Measurements from ENCODE around the gene NCAM1. TPM values are rescaled to one million over a fixed set of nuclear protein-coding genes. Genes with fewer than 3 reads are reported as not detected.

The NCAM1 gene
- total and polyA plus RNA-seq, 2 experiments from 2014 or later = 0.76 to 1.6 TPM

DNA sequence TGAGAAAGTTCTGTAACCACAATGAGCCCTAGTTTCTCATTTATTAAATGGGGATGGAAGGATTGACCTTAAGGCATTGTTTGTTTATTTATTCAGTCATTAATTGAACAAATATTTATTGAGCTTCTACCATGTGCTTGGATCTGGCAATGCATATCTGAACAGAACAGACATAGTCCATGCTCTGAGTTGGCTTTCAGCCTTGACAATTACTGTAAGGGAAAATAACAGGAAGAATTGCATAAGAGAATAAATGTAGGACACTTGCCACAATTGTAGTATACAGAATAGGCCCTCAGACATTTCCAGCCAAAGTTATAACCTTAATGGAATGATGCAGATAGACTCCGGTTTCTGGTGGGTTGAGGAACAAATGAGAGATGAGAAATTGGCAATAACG is 192.6 kb downstream of the NCAM1 start:
- H3K27me3 Mint-ChIP-seq (ENCODE audit: insufficient read depth, low read depth, poor library complexity) = peaks cover 5% of the 10 kb centered on the region
- no peak for ATAC-seq
- no peaks in the 10 kb centered on the region for H4K20me1 ChIP-seq (replicated peaks; ENCODE audit: insufficient read depth)

DNA sequence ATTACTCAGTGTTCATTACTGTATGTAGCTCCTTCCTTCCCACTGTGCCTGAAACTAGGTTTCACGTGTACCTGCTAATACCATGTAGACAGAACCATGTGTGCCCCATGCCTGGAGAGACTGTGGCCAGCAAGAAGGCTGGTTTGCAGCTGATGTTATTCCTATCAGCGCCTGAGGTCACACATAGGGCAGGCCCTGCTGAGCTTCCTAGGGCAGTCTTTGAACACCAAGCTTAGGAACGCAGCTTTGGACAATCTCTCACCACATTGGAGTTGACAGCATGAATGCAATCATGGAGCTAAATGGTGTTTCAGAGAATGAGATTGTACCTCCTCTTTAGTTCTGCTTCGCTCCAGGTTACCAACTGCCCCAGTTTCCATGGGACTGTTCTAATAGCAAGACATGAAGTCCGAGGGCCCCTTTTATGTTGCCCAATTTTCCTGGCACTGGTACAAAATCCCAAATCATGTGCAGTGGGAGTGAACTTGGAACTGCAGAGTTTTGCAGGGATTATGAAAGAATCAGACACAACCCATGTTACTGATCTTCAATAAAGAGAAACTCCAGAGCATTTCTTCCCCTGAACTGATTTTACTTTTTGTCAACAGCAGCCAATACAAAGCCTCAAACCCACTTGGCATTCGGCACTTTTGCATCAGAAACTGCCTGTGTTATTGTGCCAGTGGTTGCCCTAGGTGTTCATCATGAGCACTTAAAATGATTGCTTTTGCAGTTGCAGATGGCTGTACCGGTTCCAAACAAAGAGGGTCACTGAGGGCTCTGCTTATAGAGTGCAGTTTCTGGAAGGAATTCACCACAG is 199.0 kb downstream of the NCAM1 start:
- Histone ChIP-seq H3K79me2 (replicated peaks; ENCODE audit: insufficient read depth) (no peaks in the 10 kb centered on the region), H3K4me3 (no peak overlapping the region), H3K9me2 (ENCODE audit: insufficient read depth) (peaks cover 7% of the 10 kb centered on the region; the same call in 1 of the 2 replicates), H3K4me2 (no peak overlapping the region), H3K27ac (ENCODE audit: low read depth) (no peak overlapping the region), H3K27me3 (ENCODE audit: insufficient read depth) (no peaks in the 10 kb centered on the region), H4K20me1 (replicated peaks; ENCODE audit: insufficient read depth) (no peaks in the 10 kb centered on the region), H3F3A (replicated peaks; ENCODE audit: low read depth) (no peaks in the 10 kb centered on the region), H2AFZ (no peak overlapping the region), H3K4me1 (ENCODE audit: insufficient read depth) (no peaks in the 10 kb centered on the region), H3K36me3 (ENCODE audit: insufficient read depth) (no peaks in the 10 kb centered on the region)
- H3K27me3 Mint-ChIP-seq (ENCODE audit: insufficient read depth, low read depth, poor library complexity) = peaks cover 6% of the 10 kb centered on the region
- H3K27ac Mint-ChIP-seq = no peak overlapping the region
- no peaks in the 10 kb centered on the region for H3K36me3 Mint-ChIP-seq (ENCODE audit: low read depth)
- no peak for DNase-seq (ENCODE audit: low spot score)
- no peaks in the 10 kb centered on the region for H3K9me3 Mint-ChIP-seq
- no peak for ATAC-seq
- no peak overlapping the region for H3K4me3 Mint-ChIP-seq
- H3K4me1 Mint-ChIP-seq = peaks cover 5% of the 10 kb centered on the region
- TF ChIP-seq STAT1 (IDR thresholded peaks at IDR 0.05; ENCODE audit: unreplicated experiment) (no peak), POLR2AphosphoS5 (IDR thresholded peaks at IDR 0.05; ENCODE audit: low read depth) (no peak), ZNF114 (CRISPR knock-in tag; IDR thresholded peaks at IDR 0.05) (no peak), ZNF331 (CRISPR knock-in tag; IDR thresholded peaks at IDR 0.05; ENCODE audit: low read depth) (no peak), NANOG (IDR thresholded peaks at IDR 0.05; ENCODE audit: borderline replicate concordance) (no peak)
- TF ChIP-seq, protein P1, sequence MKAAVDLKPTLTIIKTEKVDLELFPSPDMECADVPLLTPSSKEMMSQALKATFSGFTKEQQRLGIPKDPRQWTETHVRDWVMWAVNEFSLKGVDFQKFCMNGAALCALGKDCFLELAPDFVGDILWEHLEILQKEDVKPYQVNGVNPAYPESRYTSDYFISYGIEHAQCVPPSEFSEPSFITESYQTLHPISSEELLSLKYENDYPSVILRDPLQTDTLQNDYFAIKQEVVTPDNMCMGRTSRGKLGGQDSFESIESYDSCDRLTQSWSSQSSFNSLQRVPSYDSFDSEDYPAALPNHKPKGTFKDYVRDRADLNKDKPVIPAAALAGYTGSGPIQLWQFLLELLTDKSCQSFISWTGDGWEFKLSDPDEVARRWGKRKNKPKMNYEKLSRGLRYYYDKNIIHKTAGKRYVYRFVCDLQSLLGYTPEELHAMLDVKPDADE (IDR thresholded peaks at IDR 0.05) = no peak
- TF ChIP-seq, protein P2, sequence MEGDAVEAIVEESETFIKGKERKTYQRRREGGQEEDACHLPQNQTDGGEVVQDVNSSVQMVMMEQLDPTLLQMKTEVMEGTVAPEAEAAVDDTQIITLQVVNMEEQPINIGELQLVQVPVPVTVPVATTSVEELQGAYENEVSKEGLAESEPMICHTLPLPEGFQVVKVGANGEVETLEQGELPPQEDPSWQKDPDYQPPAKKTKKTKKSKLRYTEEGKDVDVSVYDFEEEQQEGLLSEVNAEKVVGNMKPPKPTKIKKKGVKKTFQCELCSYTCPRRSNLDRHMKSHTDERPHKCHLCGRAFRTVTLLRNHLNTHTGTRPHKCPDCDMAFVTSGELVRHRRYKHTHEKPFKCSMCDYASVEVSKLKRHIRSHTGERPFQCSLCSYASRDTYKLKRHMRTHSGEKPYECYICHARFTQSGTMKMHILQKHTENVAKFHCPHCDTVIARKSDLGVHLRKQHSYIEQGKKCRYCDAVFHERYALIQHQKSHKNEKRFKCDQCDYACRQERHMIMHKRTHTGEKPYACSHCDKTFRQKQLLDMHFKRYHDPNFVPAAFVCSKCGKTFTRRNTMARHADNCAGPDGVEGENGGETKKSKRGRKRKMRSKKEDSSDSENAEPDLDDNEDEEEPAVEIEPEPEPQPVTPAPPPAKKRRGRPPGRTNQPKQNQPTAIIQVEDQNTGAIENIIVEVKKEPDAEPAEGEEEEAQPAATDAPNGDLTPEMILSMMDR (conservative IDR thresholded peaks at IDR 0.05; ENCODE audit: low read depth in 2 of 2) = no peak

More for the DNA sequence above, 192.6 kb downstream of the NCAM1 start:
- Histone ChIP-seq H3K27me3 (ENCODE audit: insufficient read depth) (no peaks in the 10 kb centered on the region), H3K9me2 (ENCODE audit: insufficient read depth) (peaks cover 12% of the 10 kb centered on the region; the same call in 1 of the 2 replicates), H3K36me3 (ENCODE audit: insufficient read depth) (no peaks in the 10 kb centered on the region), H3K4me1 (ENCODE audit: insufficient read depth) (no peaks in the 10 kb centered on the region), H3K27ac (ENCODE audit: low read depth) (no peak overlapping the region), H3K4me3 (no peak overlapping the region), H3F3A (replicated peaks; ENCODE audit: low read depth) (no peaks in the 10 kb centered on the region), H2AFZ (no peak overlapping the region), H3K79me2 (replicated peaks; ENCODE audit: insufficient read depth) (no peaks in the 10 kb centered on the region), H3K4me2 (no peak overlapping the region)
- peaks cover 5% of the 10 kb centered on the region; the same call in 2 of the 3 replicates for H3K4me1 Mint-ChIP-seq
- no peak for DNase-seq (ENCODE audit: low spot score)
- H3K9me3 Mint-ChIP-seq = no peaks in the 10 kb centered on the region
- H3K36me3 Mint-ChIP-seq (ENCODE audit: low read depth) = no peaks in the 10 kb centered on the region
- TF ChIP-seq, protein P3, sequence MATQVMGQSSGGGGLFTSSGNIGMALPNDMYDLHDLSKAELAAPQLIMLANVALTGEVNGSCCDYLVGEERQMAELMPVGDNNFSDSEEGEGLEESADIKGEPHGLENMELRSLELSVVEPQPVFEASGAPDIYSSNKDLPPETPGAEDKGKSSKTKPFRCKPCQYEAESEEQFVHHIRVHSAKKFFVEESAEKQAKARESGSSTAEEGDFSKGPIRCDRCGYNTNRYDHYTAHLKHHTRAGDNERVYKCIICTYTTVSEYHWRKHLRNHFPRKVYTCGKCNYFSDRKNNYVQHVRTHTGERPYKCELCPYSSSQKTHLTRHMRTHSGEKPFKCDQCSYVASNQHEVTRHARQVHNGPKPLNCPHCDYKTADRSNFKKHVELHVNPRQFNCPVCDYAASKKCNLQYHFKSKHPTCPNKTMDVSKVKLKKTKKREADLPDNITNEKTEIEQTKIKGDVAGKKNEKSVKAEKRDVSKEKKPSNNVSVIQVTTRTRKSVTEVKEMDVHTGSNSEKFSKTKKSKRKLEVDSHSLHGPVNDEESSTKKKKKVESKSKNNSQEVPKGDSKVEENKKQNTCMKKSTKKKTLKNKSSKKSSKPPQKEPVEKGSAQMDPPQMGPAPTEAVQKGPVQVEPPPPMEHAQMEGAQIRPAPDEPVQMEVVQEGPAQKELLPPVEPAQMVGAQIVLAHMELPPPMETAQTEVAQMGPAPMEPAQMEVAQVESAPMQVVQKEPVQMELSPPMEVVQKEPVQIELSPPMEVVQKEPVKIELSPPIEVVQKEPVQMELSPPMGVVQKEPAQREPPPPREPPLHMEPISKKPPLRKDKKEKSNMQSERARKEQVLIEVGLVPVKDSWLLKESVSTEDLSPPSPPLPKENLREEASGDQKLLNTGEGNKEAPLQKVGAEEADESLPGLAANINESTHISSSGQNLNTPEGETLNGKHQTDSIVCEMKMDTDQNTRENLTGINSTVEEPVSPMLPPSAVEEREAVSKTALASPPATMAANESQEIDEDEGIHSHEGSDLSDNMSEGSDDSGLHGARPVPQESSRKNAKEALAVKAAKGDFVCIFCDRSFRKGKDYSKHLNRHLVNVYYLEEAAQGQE (IDR thresholded peaks at IDR 0.05; ENCODE audit: unreplicated experiment) = no peak
- TF ChIP-seq EZH2phosphoT487 (IDR thresholded peaks at IDR 0.05; ENCODE audit: unreplicated experiment) = no peak
- TF ChIP-seq CREB1 (CRISPR knock-in tag; IDR thresholded peaks at IDR 0.05; ENCODE audit: low read depth) = no peak
- no peak overlapping the region for H3K4me3 Mint-ChIP-seq
- H3K27ac Mint-ChIP-seq = no peak overlapping the region
